Left colon (tissue), 2 donors: ENCODE data around the gene ATP1B2. TPM values are rescaled to one million over a fixed set of nuclear protein-coding genes. Genes with fewer than 3 reads are reported as not detected.

ENCODE experiments used
- ATAC-seq: fragments of 200-7000 bp; cut with Tn5 transposase; one replicate; pipeline ENCODE4 v1.9.1; 2020; ENCODE audit warnings: mild to moderate bottlenecking, moderate library complexity
- DNase-seq, 2 donors: peaks; one replicate each; pipeline ENCODE4 v3.0.0-alpha.2; 2020
- intact Hi-C, 2 donors: fragments of 100-400 bp; cut with DNase I in 1 of 2; cut with micrococcal nuclease in 1 of 2; formaldehyde crosslinking; loops; one replicate each; pipeline versions ENCODE4 v1.11.2 to v1.14.0; 2022; cut with DNase I, micrococcal nuclease
- total RNA-seq, 2 donors: library from RNA; stranded (reverse); fragmentation: NEBNext Ultra II Directional; extraction: Animal tissue kit (Norgen Biotek cat#: 25700); gene quantifications; one replicate each; pipeline ENCODE4 v1.2.1, GENCODE V29; 2021
- donor health status: DM: no; HTN: no; CAD: no.
- donor health status: DM: yes; HTN: yes; CAD: no.

The ATP1B2 gene
- total RNA-seq, 2 donors from 2014 or later: 0.55 to 1.4 TPM

GRCh38 chr17:7667656-7668406 is 17.1 kb downstream of the ATP1B2 start:
- intact Hi-C loops: no loop called here
- ATAC-seq (no peak), DNase-seq (no peak)

GRCh38 chr17:7668482-7668881 is 17.8 kb downstream of the ATP1B2 start:
- ATAC-seq: no peak
- intact Hi-C loops: no loop called here
- no peak for DNase-seq

DNA sequence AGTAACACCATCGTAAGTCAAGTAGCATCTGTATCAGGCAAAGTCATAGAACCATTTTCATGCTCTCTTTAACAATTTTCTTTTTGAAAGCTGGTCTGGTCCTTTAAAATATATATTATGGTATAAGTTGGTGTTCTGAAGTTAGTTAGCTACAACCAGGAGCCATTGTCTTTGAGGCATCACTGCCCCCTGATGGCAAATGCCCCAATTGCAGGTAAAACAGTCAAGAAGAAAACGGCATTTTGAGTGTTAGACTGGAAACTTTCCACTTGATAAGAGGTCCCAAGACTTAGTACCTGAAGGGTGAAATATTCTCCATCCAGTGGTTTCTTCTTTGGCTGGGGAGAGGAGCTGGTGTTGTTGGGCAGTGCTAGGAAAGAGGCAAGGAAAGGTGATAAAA is 22.5 kb downstream of the ATP1B2 start:
- ATAC-seq: peak; percentile 21
- intact Hi-C loops: no loop called here
- DNase-seq: peak in 1 of 2 donors; percentile 32

GRCh38 chr17:7674934-7675333 is 24.2 kb downstream of the ATP1B2 start:
- DNase-seq (no peak), ATAC-seq (no peak)
- intact Hi-C loops: no loop called here

DNA sequence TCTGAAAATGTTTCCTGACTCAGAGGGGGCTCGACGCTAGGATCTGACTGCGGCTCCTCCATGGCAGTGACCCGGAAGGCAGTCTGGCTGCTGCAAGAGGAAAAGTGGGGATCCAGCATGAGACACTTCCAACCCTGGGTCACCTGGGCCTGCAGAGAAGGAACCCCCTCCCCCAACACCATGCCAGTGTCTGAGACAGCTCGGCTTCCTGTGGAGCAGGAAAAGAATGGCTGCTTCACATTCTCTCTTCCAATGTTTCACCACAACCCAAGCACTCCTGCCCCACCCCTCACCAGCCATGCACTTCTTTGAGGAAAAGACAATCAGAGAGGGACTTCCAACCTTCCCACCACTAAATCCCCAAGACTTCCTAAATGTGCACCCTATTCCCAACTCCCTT is 25.8 kb downstream of the ATP1B2 start:
- intact Hi-C loops: no loop called here
- no peak for DNase-seq
- no peak for ATAC-seq

GRCh38 chr17:7677388-7678067 is 26.8 kb downstream of the ATP1B2 start:
- ATAC-seq (no peak), DNase-seq (no peak)
- intact Hi-C loops: no loop called here

DNA sequence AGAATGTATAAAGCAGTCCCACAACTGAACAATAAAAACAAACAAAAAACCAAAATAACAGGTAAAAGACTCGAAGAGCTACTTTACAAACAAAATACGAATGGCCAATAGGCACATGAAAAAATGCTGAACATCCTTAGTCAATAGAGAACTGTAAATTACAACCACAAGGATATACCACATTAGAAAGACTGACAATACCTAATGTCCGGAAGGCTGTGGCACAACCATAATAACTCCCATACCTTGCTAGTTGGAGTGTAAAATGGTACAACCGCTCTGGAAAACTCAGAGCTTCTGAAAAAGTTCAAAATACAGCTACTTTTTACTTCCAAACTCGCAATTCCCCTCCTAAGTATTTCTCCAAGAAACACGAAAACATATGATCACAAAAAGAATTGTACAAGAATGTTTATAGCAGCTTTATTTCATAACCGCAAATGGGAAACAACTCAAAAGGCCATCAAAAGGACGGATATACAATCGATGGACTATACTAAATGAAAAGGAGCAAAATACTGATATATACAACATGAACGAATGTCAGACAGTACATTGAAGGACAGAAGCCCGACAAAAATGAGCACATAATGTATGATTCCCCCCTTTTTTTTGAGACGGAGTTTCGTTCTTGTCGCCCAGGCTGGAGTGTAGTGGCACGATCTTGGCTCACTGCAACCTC is 34.3 kb downstream of the ATP1B2 start:
- DNase-seq (no peak), ATAC-seq (no peak)
- intact Hi-C loops: loop anchor here in 1 of 2 donors (10.0 kb wide), 1 partner anchor 50 kb away; the partner anchor contains the start of gene SHBG

GRCh38 chr17:7685533-7686221 is 35.0 kb downstream of the ATP1B2 start:
- intact Hi-C loops: loop anchor here in 1 of 2 donors (10.0 kb wide), 1 partner anchor 51 kb away; the partner anchor contains the start of gene SHBG
- DNase-seq (peak; percentile 94 to 95), ATAC-seq (peak; percentile 75)

- DNase-seq (peak; percentile 81 to 84), ATAC-seq (peak; percentile 57)
- intact Hi-C loops: loop anchor here in 1 of 2 donors (10.0 kb wide), 1 partner anchor 52 kb away; the partner anchor contains the start of gene SHBG
Observed at GRCh38 chr17:7686222-7687071, 35.7 kb downstream of the ATP1B2 start.

DNA sequence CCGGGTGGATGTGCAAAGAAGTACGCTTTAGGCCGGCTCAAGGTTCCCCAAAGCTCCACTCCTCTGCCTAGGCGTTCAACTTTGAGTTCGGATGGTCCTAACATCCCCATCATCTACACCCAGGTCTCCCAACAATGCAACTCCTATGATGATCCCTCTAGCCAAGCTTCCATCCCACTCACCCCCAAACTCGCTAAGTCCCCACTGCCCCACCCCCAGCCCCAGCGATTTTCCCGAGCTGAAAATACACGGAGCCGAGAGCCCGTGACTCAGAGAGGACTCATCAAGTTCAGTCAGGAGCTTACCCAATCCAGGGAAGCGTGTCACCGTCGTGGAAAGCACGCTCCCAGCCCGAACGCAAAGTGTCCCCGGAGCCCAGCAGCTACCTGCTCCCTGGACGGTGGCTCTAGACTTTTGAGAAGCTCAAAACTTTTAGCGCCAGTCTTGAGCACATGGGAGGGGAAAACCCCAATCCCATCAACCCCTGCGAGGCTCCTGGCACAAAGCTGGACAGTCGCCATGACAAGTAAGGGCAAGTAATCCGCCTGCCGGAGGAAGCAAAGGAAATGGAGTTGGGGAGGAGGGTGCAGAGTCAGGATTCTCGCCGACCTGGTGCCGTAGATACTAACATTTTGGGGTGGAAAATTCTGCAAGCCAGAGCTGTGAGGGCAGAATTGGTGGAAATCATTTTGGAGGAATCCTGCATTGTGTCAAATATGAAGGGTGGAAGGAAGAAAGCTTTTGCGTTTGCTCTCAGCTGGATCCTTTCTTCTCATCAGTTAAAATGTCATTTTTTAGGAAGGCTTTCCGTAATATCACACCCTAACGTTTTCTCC is 36.6 kb downstream of the ATP1B2 start, which contains the start of gene TP53:
TSS of gene TP53 (minus strand) at position 419 of the 836 bp plus-strand sequence. CDS start 10,896 bp downstream, outside the sequence.
- DNase-seq (peak; percentile 90 to 94), ATAC-seq (peak; percentile 71)
- intact Hi-C loops: loop anchor here in 1 of 2 donors (10.0 kb wide), 1 partner anchor 52 kb away; the partner anchor contains the start of gene SHBG

DNA sequence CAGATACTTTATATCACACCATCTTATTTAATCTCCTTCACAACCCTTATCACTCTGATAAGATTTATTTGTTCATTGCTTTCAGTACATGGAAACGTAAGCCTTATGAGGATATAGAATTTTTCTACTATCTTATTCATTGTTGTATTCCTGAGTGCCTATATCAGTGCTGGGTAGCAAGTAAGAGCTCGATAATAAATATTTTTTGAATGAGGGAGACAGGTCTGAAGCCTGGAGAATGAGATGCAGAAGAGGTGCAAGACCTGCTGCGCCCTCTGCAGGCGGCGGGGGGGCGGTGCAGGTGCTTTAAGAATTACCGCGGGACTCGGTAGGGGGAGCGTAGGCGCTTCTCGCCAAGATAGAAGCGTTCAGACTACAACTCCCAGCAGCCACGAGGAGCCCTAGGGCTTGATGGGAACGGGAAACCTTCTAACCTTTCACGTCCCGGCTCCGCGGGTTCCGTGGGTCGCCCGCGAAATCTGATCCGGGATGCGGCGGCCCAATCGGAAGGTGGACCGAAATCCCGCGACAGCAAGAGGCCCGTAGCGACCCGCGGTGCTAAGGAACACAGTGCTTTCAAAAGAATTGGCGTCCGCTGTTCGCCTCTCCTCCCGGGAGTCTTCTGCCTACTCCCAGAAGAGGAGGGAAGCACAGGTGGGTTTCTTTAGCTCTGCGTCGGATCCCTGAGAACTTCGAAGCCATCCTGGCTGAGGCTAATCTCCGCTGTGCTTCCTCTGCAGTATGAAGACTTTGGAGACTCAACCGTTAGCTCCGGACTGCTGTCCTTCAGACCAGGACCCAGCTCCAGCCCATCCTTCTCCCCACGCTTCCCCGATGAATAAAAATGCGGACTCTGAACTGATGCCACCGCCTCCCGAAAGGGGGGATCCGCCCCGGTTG is 37.4 kb downstream of the ATP1B2 start, which contains the start of gene WRAP53:
TSS of gene WRAP53 (plus strand) at position 570 of the 900 bp plus-strand sequence. CDS start at position 742, 172 bp downstream.
- DNase-seq (peak; percentile 97), ATAC-seq (peak; percentile 79)
- intact Hi-C loops: loop anchor here in 1 of 2 donors (10.0 kb wide), 1 partner anchor 53 kb away; the partner anchor contains the start of gene SHBG

DNA sequence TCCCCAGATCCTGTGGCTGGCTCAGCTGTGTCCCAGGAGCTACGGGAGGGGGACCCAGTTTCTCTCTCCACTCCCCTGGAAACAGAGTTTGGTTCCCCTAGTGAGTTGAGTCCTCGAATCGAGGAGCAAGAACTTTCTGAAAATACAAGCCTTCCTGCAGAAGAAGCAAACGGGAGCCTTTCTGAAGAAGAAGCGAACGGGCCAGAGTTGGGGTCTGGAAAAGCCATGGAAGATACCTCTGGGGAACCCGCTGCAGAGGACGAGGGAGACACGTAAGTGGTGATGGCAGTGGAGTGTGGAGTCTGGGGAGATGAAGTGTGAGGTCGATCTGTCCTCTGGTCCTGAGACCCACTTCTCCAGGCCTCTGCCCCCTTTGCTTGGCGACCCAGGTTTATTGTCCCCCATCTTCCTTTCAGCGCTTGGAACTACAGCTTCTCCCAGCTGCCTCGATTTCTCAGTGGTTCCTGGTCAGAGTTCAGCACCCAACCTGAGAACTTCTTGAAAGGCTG is 38.1 kb downstream of the ATP1B2 start:
- intact Hi-C loops: loop anchor here in 1 of 2 donors (10.0 kb wide), 1 partner anchor 54 kb away; the partner anchor contains the start of gene SHBG
- no peak for DNase-seq
- no peak for ATAC-seq

GRCh38 chr17:7695586-7695985 is 44.9 kb downstream of the ATP1B2 start:
- ATAC-seq (no peak), DNase-seq (no peak)
- intact Hi-C loops: no loop called here

GRCh38 chr17:7697828-7698588 is 47.3 kb downstream of the ATP1B2 start:
- intact Hi-C loops: no loop called here
- DNase-seq (no peak), ATAC-seq (no peak)

DNA sequence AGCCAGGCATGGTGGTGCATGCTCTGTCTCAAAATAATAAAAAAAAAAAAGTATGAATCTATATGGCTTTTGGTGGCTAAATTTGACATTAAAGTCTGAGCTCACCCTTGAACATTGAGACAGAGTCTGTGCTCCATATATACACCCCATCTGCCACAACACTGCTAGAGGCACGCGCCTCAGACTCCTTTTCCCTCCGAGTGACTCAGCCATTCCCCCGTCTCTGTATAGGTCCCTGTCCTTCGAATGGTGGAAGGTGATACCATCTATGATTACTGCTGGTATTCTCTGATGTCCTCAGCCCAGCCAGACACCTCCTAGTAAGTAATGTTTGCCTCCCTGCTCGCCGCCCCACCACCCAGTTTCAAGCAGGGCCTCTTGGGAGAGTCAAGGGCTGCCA is 49.8 kb downstream of the ATP1B2 start:
- ATAC-seq (no peak), DNase-seq (no peak)
- intact Hi-C loops: no loop called here
